Ishikawa (cell line): ENCODE results near the gene ZNF296.

Experiments used
- CEBPB ChIP-seq: IDR thresholded peaks from 2 replicates; pipeline ENCODE4 v1.6.1; 2012
- CREB1 ChIP-seq: IDR thresholded peaks from 2 replicates; pipeline ENCODE4 v1.6.1; 2012; ENCODE audit warnings: low read depth
- EGR1 ChIP-seq: IDR thresholded peaks from 2 replicates; pipeline ENCODE4 v1.6.1; 2012
- EP300 ChIP-seq: IDR thresholded peaks from 2 replicates; pipeline ENCODE4 v1.6.1; 2012; ENCODE audit warnings: borderline replicate concordance
- FOXM1 ChIP-seq: IDR thresholded peaks from 2 replicates; pipeline ENCODE4 v1.6.1; 2012; ENCODE audit warnings: low read depth, borderline replicate concordance
- MAX ChIP-seq: IDR thresholded peaks from 2 replicates; pipeline ENCODE4 v1.6.1; 2012
- NFIC ChIP-seq: IDR thresholded peaks from 2 replicates; pipeline ENCODE4 v1.6.1; 2012
- RAD21 ChIP-seq: IDR thresholded peaks from 2 replicates; pipeline ENCODE4 v1.6.1; 2012; ENCODE audit warnings: low read depth
- TAF1 ChIP-seq: IDR thresholded peaks from 2 replicates; pipeline ENCODE4 v1.6.1; 2012; ENCODE audit warnings: low read depth, mild to moderate bottlenecking
- TCF12 ChIP-seq: IDR thresholded peaks from 2 replicates; pipeline ENCODE4 v1.6.1; 2012; ENCODE audit warnings: low read depth
- TEAD4 ChIP-seq: IDR thresholded peaks from 2 replicates; pipeline ENCODE4 v1.6.1; 2012
- YY1 ChIP-seq: IDR thresholded peaks from 2 replicates; pipeline ENCODE4 v1.6.1; 2012; ENCODE audit warnings: low read depth
- ZBTB7A ChIP-seq: IDR thresholded peaks from 2 replicates; pipeline ENCODE4 v1.6.1; 2012; ENCODE audit warnings: low read depth
- TF ChIP-seq, protein P1 (sequence below): IDR thresholded peaks from 2 replicates; pipeline ENCODE4 v1.6.1; 2012
- TF ChIP-seq, protein P2 (sequence below): IDR thresholded peaks from 2 replicates; pipeline ENCODE4 v1.6.1; 2012; ENCODE audit warnings: low read depth, mild to moderate bottlenecking

ZNF296 gene

GRCh38 chr19:45082170-45082569 lies 5.9 kb upstream of the ZNF296 start:
- TF ChIP-seq, protein P1, sequence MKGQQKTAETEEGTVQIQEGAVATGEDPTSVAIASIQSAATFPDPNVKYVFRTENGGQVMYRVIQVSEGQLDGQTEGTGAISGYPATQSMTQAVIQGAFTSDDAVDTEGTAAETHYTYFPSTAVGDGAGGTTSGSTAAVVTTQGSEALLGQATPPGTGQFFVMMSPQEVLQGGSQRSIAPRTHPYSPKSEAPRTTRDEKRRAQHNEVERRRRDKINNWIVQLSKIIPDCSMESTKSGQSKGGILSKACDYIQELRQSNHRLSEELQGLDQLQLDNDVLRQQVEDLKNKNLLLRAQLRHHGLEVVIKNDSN = no peak
- no peak for TF ChIP-seq TCF12

- TF ChIP-seq MAX = no peak
- no peak for TF ChIP-seq CEBPB
- TF ChIP-seq TCF12 = no peak
- TF ChIP-seq, protein P2, sequence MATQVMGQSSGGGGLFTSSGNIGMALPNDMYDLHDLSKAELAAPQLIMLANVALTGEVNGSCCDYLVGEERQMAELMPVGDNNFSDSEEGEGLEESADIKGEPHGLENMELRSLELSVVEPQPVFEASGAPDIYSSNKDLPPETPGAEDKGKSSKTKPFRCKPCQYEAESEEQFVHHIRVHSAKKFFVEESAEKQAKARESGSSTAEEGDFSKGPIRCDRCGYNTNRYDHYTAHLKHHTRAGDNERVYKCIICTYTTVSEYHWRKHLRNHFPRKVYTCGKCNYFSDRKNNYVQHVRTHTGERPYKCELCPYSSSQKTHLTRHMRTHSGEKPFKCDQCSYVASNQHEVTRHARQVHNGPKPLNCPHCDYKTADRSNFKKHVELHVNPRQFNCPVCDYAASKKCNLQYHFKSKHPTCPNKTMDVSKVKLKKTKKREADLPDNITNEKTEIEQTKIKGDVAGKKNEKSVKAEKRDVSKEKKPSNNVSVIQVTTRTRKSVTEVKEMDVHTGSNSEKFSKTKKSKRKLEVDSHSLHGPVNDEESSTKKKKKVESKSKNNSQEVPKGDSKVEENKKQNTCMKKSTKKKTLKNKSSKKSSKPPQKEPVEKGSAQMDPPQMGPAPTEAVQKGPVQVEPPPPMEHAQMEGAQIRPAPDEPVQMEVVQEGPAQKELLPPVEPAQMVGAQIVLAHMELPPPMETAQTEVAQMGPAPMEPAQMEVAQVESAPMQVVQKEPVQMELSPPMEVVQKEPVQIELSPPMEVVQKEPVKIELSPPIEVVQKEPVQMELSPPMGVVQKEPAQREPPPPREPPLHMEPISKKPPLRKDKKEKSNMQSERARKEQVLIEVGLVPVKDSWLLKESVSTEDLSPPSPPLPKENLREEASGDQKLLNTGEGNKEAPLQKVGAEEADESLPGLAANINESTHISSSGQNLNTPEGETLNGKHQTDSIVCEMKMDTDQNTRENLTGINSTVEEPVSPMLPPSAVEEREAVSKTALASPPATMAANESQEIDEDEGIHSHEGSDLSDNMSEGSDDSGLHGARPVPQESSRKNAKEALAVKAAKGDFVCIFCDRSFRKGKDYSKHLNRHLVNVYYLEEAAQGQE = no peak
- no peak for TF ChIP-seq FOXM1
- TF ChIP-seq EGR1 = no peak
- no peak for TF ChIP-seq TAF1
- TF ChIP-seq CREB1 = no peak
- no peak for TF ChIP-seq ZBTB7A
- TF ChIP-seq, protein P1 = no peak
Measured at GRCh38 chr19:45079911-45080370, 3.7 kb upstream of the ZNF296 start.

DNA sequence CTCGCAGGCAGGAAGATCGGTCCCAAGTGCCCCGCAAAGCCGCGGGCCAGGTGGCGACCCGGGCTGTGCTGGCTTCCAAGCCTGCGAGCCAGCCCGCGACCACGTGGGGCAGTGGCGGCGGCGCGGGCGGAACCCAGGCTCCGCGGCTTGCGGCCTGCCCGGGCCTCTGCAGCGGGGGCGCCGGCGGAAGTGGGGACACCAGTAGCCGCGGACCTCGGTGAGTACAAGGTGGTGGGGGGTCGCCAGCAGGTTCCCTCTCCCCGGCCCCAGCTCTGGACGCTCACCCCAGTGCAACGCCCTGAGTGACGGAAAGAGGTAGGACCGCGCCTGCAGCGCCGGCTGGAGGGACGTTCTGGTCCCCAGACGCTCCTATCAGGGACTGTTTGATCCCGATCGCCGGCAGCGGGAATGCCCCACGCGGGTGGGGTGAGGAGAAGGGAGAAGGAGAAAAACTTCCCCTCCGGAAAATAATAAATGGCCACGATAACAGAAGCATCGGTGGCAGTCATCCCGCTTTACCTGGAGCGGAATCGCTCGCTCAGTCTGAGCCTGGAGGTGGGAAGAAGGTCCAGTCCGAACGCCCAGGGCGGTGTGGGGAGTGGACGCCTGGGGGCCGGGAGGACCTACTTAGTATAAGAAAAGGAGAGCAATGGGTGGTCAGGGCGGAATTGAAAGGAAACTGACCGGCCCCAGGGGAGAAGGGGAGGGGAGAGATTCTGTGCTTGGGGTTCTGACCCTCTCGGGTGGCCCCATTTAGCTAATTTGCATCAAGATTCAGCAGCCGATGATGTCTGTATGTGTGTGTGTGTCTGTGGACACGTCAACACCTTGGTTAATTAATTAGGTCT lies 3.0 kb upstream of the ZNF296 start, which contains the start of gene GEMIN7:
GEMIN7 (plus strand) TSS at position 198 of the 848 bp plus-strand sequence. CDS start 10,855 bp downstream, outside the sequence.
- TF ChIP-seq YY1 = peak; percentile 74
- peak; percentile 25; the same call in 1 of the 2 replicates for TF ChIP-seq TEAD4
- TF ChIP-seq NFIC = peak; percentile 41; the same call in 1 of the 2 replicates
- peak; percentile 73; the same call in 1 of the 2 replicates for TF ChIP-seq ZBTB7A
- TF ChIP-seq EGR1 = no peak
- TF ChIP-seq, protein P2 = no peak
- TF ChIP-seq, protein P1 = peak; percentile 93
- no peak for TF ChIP-seq RAD21
- TF ChIP-seq TAF1 = peak; percentile 96
- no peak for TF ChIP-seq FOXM1
- no peak for TF ChIP-seq EP300
- TF ChIP-seq TCF12 = peak; percentile 70; the same call in 1 of the 2 replicates
- no peak for TF ChIP-seq CREB1
- no peak for TF ChIP-seq CEBPB
- peak; percentile 98 for TF ChIP-seq MAX

DNA sequence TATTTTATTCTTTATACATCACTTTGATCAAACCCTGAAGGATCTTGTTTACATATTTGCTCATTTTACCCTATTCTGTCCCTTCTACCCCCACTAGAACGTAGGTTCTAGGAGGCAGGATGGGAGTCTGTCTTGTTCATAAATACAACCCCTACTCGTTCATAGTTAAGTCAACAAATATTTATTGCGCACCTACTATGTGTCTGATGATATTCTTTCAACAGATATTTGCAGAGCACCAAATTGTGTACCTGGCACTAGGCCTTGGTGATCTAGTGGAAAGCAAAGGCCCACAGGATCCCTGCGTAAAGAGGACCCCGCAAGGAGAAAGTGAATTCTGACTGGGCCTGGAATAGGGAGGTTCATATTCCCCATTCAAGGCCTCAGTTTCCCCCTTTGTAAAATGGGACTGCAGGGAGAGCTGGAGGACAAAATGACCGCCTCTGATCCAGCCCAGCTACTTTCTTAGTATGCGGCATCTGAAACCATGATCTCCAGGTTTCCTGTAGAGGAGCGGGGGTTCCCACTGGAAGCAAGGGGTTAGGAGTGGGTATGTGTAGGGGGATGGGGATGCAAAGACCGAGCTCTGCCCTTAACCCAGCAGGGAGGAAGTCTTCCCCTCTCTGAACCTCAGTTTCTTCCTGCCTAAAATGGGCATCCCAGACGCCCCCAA lies 2.2 kb upstream of the ZNF296 start:
- TF ChIP-seq YY1 (no peak), CEBPB (no peak), FOXM1 (no peak), TAF1 (no peak), EP300 (no peak), RAD21 (no peak), CREB1 (no peak), MAX (no peak)
- TF ChIP-seq, protein P1 = no peak
